CD1c-positive myeloid dendritic cell (primary cell): ENCODE results near the gene MRPL58.
A peak's percentile ranks its signal among the peaks of the same experiment; 100 is the strongest.
"Not testable (repeated sequence)": the region's sequence is repeated elsewhere in the genome, so short reads cannot be mapped to it uniquely, and the experiment has no call there.

Experiments used
- DNase-seq: peaks from one replicate; pipeline ENCODE4 v3.0.0-alpha.2; 2016; ENCODE audit errors: extremely low spot score

Gene MRPL58

DNA sequence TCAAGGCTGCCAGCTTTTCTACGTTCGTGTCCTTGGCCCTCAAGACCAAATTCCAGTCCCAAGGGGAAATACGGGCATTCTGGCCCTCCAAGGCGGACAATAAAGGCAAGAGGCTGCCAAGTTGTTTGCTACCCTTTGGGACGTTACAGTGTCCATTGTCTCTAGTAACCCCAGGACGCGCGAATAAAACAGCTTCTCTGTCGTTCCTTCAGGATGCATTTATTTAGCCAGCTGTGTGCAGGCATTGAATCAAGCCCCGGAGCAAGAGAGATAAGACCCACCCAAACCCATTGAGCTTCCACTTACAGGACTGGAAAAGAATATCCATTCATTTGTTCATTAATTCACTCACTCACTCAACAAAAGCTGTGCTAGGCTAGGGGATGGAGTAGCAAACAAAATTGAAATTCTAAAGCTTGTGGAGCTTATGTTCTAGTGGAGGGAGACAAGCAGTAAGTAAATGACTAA lies 656 bp downstream of the MRPL58 start:
- DNase-seq, result peak; percentile 11

DNA sequence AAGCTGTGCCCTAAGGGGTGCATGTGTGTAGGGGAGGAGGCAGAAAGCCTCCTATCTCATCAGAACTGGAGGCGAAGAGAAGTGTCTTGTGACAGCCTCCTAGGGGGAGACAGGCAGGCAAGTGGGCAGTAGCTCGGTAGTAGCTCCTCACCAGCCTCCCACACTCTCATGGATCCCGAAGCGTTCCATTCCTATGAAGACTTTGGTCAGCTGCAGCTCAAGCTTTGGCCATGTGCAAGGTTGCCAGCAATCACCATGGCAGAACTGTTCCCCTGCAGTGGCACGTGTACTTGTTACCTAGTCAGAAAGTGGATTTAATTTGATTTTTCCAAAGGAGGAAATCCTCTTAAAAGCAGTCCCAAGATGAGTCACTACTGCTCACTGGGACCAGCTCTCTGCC lies 6.7 kb downstream of the MRPL58 start:
- no peak for DNase-seq

DNA sequence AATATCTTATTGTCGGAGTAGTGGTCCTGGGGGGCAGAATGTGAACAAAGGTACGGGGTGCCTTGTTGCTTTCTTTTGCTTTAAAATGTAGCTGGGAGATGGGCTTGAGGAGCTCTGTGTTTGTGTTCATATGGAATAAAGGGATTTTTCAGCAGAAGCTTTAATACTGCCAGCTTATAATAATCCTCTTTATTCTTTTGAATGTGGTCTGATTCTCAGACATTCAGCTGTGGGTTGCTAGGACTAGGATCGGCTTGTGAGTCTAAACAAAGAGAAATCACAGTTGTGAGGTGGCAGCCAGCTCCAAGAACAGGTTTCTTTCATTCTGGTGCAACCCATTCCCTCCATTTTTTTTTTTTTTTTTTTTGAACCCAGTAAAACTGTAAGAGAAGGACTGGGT lies 7.2 kb downstream of the MRPL58 start:
- no peak for DNase-seq

DNA sequence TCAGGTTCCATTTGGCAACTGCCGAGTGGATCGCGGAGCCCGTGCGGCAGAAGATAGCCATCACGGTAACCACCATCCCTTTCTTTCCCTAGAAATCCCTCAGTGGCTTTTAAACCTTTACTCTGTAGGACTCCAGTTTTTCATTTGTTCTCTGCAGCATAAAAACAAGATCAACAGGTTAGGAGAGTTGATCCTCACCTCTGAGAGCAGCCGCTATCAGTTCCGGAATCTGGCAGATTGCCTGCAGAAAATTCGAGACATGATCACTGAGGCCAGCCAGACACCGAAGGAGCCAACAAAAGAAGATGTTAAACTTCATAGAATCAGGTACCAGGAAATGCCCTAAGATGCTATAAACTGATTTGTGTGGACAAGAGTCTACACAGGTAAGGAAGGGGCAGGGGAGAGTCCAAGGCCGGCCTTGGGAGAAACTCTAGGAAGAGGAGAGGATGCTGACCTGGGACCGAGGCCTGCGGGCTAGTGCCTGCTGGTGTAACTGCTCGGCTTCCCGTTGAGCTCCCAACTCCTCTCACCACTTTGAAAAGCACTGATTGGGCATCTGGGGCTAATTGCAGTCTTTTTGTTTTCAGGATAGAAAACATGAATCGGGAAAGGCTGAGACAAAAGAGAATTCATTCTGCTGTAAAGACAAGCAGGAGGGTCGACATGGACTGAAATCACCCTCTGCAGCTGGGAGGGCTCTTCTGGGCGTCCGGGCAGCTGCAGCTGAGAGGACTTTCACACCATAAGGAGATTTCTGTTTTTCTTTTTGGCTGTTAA lies 8.1 kb downstream of the MRPL58 start:
- DNase-seq, result no peak

DNA sequence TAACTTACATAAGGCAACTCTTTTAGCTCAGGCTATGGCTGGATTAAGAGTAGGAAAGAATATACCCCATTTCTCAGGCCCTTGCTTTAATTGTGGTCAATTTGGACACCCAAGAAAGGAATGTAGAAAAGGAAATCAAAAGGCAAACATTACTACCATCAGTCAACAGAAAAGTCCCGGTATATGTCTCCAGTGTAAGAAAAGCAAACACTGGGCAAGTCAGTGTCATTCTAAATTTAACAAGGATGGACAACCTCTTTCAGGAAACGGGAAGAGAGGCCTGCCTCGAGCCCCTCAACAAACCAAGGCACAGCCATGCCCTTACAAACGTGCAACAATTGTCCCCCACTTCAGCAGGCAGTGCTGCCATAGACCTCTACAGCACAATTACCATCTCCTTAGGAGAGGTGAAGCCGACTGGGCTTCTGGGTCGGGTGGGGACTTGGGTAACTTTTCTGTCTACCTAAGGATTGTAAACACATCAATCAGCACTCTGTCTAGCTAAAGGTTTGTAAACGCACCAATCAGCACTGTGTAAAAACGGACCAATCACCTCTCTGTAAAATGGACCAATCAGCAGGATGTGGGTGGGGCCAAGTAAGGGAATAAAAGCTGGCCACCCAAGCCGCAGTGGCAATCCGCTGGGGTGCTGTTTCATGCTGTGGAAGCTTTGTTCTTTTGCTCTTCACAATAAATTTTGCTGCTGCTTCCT lies 12.4 kb downstream of the MRPL58 start:
- peak; percentile 4 for DNase-seq

DNA sequence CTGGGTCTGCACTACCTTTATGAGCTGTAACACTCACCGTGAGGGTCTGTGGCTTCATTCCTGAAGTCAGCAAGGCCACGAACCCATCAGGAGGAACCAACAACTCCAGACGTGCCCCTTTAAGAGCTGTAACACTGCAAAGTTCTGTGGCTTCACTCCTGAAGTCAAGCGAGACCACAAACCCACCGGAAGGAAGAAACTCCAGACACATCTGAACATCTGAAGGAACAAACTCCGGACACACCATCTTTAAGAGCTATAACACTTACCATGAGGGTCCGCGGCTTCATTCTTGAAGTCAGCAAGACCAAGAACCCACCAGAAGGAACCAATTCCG lies 12.9 kb downstream of the MRPL58 start:
- not testable (repeated sequence) for DNase-seq

DNA sequence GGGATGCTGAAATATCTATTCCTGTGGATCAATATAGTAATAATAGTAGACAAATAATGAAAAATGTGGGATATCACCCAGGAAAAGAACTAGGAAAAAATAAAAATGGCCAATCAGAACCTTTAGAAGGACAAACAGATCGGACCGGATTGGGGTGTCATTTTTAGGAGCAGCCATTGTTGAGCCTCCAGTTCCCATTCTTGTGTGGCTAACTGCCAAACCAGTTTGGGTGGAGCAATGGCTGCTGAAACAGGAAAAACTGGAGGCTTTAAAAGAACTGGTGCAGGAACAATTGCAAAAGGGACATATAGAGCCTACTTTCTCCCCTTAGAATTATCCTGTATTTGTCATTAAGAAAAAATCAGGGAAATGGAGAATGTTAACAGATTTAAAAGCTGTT lies 14.2 kb downstream of the MRPL58 start:
- peak; percentile 41 for DNase-seq

DNA sequence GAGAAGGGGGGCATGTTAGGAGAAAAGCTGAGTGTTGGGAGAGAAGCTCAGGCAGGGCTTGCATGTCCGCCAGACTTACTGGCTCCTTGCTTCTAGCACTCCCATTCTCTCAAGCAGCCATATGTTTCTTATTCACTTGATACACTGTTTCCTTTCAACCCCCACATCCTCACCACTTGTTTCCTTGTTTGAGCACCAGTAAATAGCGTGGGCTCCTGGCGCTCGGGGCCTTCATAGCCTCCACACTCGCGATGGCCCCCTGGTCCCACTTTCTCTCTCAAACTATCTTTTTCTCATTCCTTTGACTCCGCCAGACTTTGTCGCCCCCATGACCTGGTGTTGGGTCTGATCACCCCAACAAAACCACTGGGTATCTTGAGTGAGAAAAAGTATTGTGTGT lies 17.7 kb downstream of the MRPL58 start:
- no peak for DNase-seq

DNA sequence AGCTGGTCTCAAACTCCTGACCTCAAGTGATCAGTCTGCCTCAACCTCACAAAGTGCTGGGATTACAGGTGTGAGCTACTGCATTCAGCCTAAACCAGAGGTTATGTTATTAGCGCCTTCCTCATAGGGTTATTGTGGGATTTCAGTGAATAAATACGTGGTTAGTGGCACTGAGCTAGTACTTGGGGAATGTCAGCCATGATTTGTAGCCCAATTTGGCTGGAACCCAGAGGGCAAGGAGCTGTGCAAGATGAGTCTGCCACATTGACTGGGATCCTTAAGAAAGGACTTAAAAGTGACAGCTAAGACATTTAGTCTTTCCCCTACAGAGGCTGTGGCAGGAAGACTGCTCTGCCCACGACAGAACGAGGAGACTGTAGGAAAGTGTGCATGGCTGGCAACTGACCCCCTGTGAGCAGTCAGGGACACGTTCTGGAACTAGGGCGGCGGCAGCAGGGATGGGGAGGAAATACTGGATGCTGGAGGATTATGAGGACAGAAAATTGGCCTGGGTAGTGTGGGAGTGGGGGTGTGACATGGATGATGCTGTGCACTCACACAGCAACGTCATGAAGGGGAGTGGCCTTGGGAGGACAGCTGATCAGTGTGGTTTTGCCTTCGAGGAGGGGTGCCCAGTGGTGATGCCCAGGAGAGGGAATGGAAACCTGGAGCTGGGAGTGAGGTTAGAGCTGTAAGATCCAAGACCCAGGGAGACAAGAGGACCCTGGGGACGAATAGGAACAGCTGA lies 19.7 kb downstream of the MRPL58 start:
- DNase-seq, result peak; percentile 82

DNA sequence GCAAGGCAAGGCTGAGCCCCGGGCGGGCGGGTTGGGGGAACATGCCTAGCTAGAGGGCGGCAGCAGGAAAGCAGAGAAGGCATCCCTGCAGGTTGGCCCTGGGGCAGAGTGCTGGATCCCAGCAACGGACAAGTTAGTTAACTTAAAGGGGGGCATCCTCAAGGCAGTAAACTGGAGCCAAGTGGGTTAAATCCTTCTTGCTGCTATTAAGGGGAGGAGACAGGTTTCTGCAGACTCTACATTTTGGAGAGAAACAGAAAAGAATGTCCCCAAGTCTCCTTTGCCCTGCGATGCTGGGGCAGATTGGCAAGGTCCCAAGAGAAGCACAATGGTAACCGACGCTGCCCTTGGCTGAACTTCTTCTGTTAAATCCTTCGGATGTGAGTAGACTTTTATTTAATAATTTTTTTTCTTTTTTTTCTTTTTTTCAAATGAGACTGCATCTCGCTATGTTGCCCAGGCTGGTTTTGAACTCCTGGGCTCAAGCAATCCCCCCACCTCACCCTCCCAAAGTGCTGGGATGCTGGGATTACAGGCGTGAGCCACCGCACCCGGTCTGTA lies 20.3 kb downstream of the MRPL58 start:
- no peak for DNase-seq

DNA sequence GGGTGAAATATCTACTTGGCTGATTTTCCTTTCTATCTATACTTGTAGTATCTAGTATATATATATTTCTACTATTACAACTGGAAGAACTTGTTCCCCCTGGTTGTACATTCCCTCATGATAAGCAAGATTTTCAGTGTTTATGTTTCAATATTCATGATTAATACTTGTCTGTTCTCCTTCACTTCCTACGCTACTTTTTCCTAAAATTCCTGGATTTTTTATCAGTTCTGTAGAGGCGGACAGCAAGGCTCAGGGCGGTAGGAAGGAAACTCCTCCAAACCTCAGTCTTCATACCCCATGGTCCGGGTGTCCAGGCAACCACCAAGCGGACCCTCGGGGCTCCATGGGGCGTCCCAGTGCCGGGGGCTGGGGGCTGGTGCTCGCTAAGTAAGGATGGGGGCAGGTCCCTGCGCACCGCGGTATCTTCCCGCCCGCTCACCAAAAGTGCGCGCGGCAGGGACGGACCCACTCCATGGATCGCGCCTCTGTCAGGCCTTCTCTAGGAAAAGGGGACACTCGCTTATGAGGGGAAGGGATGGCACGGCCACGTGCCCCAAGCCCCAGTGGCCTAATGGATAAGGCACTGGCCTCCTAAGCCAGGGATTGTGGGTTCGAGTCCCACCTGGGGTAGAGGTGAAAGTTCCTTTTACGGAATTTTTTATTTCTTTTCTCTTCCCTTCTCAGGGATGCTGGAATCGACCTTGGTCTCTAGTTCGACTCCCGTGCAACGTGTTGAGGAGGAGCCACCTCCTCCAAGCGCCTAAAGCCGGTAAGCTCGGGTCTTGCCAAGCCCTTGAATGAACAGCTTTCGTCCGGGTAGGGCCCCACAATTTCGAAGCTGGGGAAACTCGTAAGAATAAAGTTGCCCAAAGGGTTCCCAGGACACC lies 21.1 kb downstream of the MRPL58 start:
- DNase-seq, result peak; percentile 85

DNA sequence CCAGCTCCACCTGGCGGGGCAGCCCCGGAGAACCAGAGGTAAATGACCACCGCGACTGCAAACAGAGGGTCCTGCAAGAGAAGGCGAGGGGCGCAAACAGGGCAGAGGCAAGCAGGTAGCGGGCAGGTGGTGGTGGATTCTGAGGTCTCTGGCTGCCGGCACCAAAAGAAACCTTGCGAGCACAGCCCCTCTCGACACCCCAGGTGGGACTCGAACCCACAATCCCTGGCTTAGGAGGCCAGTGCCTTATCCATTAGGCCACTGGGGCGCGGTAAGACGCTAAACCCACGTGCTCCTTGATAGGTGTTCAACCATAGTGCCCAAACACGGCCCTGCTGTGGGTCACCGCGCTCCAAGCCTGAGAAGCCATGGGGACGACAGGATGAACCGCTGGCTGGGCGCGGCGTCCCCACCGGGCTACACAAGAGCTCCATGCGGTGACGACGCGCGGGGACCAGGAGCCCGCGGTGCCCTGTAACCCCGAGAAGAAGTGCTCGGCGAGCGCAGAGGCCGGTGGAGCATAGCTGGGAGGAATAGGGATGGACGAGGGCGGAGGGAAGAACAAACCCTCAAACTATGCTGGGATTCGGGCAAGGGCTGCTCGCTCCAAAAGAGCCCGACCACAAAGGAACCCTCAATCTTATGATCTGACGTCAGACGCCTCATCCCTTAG lies 21.9 kb downstream of the MRPL58 start:
- peak; percentile 69 for DNase-seq

DNA sequence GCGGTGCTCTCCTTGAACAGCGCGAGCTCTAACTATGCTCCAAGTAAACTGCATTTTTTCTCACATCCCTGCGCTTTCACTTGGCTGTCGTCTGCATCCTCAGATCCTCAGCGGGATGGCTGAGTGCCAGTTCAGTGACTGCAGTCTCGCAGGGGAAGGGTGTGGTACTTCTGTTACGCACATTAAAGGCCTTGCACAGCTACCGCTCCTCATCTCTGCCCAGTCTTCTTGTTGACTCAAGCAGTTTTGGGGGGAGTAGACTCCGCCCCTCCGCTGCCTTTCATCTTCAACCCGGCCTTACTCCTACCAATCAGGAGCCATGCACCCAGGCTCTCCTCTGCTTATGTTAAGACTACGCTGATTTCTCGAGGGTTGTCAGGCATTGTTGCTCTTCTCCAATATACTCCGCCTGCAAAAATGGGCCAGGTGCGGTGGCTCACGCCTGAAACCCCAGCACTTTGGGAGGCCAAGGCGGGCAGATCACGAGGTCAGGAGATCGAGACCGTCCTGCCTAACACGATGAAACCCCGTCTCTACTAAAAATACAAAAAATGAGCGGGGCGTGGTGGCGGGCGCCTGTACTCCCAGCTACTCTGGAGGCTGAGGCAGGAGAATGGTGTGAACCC lies 24.3 kb downstream of the MRPL58 start:
- peak; percentile 76 for DNase-seq

DNA sequence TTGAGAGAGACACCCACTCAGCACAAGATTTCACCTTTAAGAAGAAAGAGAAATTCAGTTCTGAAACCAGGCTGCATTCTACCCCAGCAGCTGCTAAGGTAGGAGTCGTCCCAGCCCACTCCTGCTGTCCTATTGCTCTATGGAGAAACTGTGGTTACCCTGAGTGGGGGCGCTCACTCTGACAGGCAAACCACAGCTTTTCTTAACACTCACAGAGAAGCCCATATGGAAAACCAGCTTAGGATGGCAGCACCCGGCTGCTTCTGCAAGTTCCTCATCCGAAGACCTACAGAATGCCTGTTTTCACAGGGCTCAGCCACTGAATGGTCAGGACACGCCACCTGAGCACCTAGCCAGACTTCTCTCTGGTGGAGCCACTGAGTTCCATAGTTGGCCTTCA lies 26.8 kb downstream of the MRPL58 start:
- DNase-seq, result peak; percentile 5

DNA sequence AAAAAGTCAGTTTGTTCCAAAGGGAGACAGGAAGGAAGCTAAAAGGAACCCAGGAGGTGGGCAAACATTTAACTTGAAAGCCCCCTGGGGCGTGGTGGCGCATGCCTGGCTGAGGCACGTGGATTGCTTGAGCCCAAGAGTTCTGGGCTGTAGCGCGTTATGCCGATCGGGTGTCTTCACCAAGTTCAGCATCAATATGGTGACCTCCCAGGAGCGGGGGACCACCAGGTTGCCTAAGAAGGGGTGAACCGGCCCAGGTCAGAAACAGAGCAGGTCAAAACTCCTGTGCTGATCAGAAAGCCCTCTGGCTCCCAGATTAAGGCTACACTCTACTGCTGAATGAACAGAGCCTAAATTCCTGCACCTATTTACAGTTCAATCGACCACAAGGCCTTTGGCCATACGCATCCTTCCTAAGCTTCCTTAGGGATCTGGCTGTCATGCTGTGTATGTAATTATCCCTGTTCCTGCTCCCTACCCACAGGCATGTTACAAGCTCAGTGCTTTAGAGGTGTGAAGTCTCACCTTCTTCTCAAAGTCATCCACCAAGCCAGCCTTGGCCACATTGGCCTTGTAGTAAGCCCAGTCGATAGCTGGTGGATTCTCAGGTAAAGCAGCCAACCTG lies 29.3 kb downstream of the MRPL58 start:
- DNase-seq, result no peak

DNA sequence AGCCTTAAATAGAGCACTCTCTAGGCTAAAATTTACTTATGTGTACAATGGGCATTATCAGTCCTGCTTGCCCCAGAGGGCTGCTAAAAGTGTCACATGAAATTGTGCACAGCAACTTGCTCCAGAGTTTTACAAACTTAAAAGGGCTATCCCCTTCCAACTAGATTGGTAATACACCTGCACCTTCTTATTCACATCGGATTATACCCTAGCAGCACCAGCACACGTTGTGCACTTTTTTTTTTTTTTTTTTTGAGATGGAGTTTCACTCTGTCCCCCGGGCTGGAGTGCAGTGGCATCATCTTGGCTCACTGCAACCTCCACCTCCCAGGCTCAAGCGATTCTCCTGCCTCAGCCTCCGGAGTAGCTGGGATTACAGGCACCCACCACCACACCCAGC lies 31.3 kb downstream of the MRPL58 start:
- DNase-seq, result not testable (repeated sequence)

DNA sequence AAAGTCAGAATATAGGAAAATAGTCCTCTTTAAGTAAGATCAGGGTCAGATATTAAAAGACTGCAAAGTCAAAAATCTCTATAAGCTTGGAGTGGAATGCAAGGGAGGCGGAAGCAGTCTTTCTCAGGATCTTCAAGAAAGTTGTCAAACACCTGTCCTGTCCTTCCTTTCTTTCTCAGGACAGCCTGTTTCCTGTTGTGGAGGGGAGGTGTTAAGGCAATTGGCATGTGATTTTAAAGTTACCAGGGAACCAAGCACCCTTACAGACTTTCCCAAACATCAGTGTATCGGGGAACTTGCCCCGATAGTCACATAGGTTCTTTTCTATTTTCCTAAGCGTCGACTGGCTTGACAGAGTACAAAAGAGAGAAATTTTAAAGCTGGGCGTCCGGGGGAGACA lies 32.2 kb downstream of the MRPL58 start:
- no peak for DNase-seq

DNA sequence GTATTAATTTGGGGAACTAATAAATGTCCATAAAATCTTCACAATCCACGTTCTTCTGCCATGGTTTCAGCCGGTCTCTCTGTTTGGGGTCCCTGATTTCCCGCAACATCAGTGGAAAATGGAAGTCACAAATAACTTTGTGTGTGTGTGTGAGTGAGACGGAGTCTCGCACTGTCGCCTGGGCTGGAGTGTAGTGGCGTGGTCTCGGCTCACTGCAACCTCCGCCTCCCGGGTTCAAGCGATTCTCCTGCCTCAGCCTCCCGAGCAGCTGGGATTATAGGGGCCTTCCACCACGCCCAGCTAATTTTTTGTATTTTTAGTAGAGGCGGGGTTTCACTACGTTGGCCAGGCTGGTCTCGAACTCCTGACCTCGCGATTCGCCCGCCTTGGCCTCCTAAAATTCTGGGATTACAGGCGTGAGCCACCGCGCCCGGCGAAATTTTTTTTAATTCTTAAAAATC lies 33.5 kb downstream of the MRPL58 start:
- not testable (repeated sequence) for DNase-seq

DNA sequence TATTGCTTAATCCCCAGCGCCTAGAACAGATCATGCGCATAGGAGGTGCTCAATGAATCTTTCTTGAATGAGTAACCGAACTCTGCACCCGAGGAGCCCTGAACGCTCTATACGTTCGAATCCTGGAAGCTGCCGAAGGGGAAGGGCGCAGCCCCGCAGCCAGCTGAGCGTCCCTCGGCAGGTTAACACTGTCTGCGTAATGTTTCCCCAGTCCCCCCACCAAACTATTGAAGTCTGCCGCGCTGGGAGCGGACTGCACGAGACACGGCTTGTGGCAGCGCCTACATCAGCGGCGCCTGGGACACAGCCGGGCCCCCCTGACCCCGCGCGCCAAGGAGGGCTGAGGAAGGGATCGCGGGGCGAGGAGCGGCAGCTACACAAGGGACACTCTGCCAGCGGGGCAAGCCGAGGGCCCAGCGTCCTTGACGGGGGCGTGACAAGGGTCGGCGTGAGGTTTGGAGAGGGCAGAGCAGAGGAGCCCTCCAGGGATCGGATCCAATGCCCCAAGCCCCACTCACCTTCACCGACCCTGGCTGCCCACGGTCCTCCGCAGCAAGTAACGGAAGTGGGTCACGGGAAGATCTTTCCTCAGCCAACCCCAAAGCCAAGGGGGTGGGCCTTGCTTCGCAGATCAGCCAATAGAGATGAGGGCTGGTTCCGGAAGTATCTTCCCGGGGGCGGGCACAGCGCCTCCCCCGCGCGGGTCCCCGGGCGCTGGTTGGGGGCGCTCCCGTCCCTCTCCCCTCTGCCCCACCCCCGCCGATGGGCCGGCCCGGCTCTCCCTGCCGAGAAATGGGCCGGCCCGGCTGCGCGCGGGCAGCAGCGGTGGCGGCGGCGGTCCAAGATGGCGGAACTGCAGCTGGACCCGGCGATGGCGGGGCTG lies 34.2 kb downstream of the MRPL58 start, which contains the start of the genes ATP5PD and KCTD2:
TSS of gene ATP5PD (minus strand) at position 563 of the 883 bp plus-strand sequence. CDS start 4,319 bp downstream, outside the sequence.
TSS of gene KCTD2 (plus strand) at position 819 of the 883 bp plus-strand sequence. CDS start at position 845, 26 bp downstream.
- peak; percentile 97 for DNase-seq
